Transverse colon (tissue), 3 donors: ENCODE measurements around the gene ITGB2.

Experiments used
- EP300 ChIP-seq: sonication (generic); formaldehyde crosslinking; IDR thresholded peaks from one replicate; pipeline ENCODE4 v1.6.1; 2017; ENCODE audit warnings: antibody characterized with exemption, low read depth
- TF ChIP-seq, protein P1 (sequence below), 5 experiments: fragments of 200-600 bp in 3 of 5; fragments of 450-650 bp in 2 of 5; sonication (generic) in 3 of 5; IDR thresholded peaks; 1 replicate in 2 of 5; 2 replicates in 3 of 5; pipeline ENCODE4 v1.5.1; 2016 to 2017; ENCODE audit warnings: antibody characterized with exemption in 5 of 5, inconsistent platforms in 3 of 5, mild to moderate bottlenecking in 2 of 5, moderate library complexity in 1 of 5

DNA sequence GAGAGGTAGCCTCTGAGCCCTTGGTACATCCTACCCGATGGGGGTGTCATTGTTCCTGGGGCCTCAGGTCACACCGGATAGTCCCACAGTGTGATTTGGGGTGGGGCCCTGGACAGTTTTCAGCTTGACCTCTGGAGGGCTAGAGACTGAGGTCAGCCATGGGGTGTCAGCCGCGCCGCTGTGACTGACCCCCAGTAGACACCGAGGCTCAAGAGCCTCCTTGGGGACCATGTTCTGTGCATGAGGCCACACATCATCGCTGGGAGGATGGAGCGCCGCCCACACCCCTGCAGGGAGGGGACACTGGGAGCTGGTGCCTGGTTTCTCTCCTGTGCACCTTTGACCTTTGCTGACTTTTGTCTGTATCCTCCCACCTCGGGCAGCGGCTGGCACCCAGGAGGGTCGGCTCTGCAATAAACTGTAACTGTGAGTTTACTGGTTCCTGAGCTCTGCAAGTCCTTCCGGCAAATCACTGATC lies 22.6 kb downstream of the ITGB2 start:
- TF ChIP-seq, protein P1, sequence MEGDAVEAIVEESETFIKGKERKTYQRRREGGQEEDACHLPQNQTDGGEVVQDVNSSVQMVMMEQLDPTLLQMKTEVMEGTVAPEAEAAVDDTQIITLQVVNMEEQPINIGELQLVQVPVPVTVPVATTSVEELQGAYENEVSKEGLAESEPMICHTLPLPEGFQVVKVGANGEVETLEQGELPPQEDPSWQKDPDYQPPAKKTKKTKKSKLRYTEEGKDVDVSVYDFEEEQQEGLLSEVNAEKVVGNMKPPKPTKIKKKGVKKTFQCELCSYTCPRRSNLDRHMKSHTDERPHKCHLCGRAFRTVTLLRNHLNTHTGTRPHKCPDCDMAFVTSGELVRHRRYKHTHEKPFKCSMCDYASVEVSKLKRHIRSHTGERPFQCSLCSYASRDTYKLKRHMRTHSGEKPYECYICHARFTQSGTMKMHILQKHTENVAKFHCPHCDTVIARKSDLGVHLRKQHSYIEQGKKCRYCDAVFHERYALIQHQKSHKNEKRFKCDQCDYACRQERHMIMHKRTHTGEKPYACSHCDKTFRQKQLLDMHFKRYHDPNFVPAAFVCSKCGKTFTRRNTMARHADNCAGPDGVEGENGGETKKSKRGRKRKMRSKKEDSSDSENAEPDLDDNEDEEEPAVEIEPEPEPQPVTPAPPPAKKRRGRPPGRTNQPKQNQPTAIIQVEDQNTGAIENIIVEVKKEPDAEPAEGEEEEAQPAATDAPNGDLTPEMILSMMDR (IDR thresholded peaks at IDR 0.05), result no peak
- TF ChIP-seq EP300, result no peak
